Prostate gland (tissue), 2 donors: ENCODE data around the gene ACOT11.

Experiments
- POLR2A ChIP-seq: fragments of 450-650 bp; IDR thresholded peaks from one replicate; pipeline ENCODE4 v1.6.1; 2016; ENCODE audit warnings: antibody characterized with exemption, mild to moderate bottlenecking
- TF ChIP-seq, protein P1 (sequence below), 4 experiments: fragments of 200-600 bp in 2 of 4; fragments of 450-650 bp in 2 of 4; sonication (generic) in 2 of 4; IDR thresholded peaks; 1 replicate in 3 of 4; 2 replicates in 1 of 4; pipeline ENCODE4 v1.5.1; 2016 to 2019; ENCODE audit warnings: antibody characterized with exemption in 4 of 4, mild to moderate bottlenecking in 2 of 4, moderate library complexity in 2 of 4

DNA sequence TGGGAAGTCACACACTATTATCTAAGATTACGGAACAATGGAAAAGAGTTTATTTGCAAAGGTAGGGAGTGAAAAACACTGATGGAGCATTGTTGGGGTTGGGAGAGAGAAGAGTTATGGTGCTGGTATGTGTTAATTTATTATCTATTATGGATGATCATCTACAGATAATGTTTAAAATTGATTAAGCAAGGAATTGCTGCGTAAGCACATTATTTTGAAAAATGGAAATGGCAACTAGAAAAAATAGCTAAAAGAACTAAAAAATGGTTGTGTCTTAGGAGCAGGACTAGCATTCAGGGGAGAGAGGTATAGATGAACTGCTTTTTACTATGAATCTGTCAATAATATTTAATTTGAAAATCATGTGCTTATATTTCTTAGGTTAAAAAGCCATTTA is 16.0 kb upstream of the ACOT11 start:
- TF ChIP-seq, protein P1, sequence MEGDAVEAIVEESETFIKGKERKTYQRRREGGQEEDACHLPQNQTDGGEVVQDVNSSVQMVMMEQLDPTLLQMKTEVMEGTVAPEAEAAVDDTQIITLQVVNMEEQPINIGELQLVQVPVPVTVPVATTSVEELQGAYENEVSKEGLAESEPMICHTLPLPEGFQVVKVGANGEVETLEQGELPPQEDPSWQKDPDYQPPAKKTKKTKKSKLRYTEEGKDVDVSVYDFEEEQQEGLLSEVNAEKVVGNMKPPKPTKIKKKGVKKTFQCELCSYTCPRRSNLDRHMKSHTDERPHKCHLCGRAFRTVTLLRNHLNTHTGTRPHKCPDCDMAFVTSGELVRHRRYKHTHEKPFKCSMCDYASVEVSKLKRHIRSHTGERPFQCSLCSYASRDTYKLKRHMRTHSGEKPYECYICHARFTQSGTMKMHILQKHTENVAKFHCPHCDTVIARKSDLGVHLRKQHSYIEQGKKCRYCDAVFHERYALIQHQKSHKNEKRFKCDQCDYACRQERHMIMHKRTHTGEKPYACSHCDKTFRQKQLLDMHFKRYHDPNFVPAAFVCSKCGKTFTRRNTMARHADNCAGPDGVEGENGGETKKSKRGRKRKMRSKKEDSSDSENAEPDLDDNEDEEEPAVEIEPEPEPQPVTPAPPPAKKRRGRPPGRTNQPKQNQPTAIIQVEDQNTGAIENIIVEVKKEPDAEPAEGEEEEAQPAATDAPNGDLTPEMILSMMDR (IDR thresholded peaks at IDR 0.05): no peak
- no peak for TF ChIP-seq POLR2A
